Stromal cell of bone marrow (primary cell): ENCODE measurements around the gene GNG14.
"Not testable (repeated sequence)": the region's sequence is repeated elsewhere in the genome, so short reads cannot be mapped to it uniquely, and the experiment has no call there.

Source experiments
- DNase-seq: peaks from one replicate; pipeline ENCODE4 v3.0.0-alpha.2; 2012; ENCODE audit warnings: low read depth

The GNG14 gene

DNA sequence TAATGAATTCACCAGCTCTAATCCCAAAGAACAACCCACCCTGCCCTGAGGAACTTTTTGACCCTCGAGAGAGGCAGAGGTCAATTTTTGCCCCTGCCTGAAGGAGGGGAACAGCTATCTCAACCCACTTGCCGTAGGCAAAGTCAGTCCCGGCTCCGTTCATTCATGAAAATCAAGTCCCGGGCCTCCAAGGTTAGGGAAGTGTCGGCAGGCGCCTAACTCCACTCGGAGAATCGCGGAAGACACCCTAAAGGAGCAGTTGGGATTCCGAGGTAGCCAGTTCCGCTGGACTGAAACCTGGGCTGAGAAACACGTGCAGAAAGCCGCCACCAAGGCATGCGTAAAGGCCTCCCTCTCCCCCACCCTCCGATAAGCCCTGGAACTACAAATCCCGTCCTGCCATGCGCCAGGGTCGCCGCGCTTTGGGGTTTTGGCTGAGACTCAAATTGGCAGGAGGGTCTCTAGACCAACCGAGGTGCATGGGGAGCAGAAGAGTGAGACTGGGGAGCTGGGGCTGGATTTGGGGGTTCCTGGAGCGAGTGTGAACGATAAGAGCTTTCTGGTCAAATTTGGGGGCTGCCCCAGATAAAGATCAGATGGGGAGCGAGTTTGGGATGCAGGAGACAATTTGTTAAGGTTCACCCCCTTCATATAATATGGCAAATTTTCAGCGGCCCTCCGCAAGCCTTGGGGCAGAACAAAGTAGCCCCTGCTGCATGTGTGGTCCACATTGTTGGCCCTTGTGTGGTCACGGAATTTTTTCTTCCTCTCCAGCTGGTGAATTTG, 36.0 kb downstream of the GNG14 start, which contains the start of gene TNPO2:
Gene TNPO2 (minus strand): TSS at position 292 of the 786 bp plus-strand sequence. CDS start 2,955 bp downstream, outside the sequence.
- peak; percentile 31 for DNase-seq

DNA sequence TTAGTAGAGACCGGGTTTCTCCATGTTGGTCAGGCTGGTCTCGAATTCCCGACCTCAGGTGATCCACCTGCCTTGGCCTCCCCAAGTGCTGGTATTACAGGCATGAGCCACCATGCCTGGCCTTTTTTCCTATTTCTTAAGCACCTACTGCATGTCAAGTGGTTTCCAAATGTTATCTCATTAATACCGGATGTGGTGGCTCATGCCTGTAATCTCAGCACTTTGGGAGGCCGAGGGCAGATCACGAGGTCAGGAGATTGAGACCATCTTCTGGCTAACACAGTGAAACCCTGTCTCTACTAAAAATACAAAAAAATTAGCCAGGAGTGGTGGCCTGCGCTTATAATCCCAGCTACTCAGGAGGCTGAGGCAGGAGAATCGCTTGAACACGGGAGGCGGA, 37.8 kb downstream of the GNG14 start:
- not testable (repeated sequence) for DNase-seq

DNA sequence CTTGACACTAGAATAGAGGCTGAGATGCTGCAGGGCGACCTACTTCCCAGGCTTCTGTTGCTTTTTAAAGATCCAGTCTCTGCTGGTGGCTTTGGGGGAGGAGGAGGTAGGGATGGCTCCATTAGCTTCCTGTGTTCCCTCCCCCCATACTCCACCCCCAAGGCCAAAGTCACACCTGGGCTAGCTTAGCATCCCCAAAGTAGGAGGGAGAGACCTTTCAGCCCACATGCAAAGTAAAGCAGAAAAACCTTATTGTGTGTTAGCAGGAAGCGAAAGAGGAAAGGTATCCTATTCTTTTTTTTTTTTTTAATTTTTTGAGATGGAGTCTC, 39.2 kb downstream of the GNG14 start:
- no peak for DNase-seq

DNA sequence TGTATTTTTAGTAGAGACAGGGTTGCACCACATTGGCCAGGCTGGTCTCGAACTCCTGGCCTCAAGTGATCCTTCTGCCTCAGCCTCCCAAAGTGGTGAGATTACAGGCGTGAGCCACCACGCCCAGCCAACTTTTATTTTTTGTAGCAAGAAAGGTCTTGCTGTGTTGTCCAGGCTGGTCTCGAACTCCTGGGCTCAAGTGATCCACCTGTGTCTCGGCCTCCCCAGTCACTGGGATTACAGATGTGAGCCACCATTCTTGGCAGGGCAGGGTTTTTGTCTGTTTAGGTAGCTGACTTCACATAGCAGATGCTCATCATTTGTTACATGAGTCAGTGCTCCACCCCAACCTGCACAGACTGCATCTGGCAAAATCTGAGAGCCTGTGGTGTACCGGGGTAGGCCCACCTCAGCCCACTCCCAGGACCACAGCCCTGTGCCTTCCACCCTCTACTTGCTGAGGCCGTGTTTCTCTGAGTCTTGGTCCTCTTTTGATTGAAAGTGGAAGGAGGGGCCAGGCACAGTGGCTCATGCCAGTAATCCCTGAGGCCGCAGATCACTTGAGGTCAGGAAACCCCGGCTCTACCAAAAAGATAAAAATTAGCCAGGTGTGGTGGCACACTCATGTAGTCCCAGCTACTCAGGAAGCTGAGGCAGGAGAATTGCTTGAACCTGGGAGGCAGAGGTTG, 40.1 kb downstream of the GNG14 start:
- DNase-seq: no peak

DNA sequence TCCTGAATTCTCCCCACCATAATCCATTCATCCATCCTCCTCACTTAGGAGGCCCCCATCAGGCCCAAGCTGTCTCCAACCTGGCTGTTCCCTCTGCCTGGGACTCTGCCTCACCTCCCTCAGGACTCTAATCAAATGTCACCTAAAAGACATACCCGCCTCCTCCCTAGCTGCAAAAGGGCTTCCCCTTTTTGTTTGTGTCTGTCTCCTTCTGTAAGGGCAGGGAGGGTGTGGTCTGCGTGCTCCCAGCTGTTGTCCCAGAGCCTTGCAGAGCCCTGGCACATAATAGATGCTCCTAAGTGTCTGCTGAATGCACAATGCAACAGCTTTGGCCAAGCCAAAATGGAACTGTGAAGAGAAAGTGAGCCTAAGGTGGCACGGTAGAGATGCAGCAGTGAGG, 42.3 kb downstream of the GNG14 start:
- no peak for DNase-seq

DNA sequence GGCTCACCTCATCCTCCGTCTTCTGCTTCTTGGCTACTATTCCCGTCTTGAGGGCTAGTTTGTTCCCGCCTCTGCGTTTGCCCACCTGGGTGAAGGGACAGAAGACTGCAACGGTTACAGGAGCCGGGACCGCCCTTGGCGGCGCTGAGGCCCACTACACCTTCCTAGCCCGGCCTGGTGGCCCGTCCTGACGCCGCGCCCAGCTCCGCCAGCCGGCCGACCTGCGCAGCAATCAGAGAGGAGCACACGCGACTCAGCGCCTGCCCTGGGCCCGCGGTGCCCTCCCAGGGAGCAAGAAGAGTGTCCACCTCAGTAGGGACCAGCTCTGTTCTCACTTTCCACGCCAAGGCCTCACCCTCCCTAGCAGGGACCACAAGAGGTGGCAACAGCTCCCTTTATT, 43.5 kb downstream of the GNG14 start:
- DNase-seq: no peak

DNA sequence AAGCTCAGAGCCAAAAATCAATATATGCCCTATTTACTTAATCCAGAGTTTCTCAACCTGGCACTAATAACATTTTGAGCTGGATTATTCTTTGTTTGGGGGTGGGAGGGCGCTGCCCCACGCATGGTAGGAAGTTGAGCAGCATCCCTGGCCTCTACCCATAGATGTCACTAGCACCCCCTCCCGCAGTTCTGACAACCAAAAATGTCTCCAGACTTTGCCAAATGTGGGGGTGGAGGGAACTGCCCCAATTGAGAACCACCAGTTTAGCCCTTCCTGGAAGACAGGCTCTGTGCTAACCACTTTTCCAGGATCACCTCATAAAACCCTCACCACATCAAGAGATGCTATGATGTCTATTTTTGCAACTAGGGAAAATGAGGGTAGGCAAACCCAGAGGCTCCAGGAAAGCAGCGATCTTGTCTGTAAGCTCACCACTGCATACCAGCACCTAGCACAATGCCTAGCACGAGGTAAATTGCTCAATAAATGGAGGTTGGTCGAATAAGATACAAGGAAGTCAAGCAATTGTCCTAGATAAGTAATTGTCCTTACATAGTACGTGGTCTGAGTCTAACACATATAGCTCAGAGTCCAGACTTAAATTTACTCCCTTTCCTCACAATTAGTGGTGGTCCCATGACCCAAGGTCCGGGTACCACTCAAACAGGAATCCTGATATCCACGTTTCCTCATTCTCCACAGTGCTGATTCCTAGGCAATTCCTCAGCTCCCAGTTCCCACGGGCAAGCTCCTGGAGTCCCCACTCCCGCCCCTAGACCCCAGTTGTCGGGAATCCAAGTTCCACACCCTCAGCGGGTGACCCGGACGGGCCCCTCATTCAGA, 45.8 kb downstream of the GNG14 start:
- peak; percentile 57 for DNase-seq

DNA sequence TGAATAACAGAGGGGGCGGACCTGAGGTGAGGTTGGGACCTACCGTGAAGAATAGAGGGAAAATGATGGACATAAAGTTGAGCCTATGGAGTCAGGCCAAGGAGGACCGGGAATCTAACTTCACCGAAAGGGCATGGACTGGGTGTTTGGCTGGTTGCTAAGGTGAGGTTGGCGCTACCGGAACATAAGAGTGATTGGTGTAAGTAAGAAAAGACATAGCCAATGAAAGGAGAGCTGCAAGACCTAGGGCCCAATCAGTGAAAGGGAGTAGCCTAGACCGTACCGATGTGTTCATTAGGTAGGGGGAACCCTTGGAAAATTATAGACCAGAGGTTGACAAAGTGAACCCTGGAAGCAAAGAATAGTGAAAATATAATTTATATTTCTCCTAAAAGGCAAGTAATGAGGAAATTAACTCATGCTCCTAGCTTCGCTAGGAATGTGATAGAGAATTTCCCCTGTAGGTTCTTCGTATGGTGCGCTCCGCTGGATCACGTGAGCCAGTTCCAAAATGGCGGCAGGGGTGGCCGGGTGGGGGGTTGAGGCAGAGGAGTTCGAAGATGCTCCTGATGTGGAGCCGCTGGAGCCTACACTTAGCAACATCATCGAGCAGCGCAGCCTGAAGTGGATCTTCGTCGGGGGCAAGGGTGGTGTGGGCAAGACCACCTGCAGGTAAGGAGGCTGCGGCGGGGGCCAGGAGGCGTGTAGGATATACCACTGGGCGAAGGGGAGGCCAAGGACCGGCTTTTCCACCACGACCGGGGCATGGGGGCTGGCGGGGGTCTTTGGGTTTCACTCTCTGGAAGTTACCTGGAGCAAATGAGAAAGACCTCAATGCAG, 49.4 kb downstream of the GNG14 start, which contains the start of gene GET3:
Gene GET3 (plus strand): TSS at position 503 of the 840 bp plus-strand sequence. CDS start 9 bp downstream, at position 512.
- peak; percentile 100 for DNase-seq

DNA sequence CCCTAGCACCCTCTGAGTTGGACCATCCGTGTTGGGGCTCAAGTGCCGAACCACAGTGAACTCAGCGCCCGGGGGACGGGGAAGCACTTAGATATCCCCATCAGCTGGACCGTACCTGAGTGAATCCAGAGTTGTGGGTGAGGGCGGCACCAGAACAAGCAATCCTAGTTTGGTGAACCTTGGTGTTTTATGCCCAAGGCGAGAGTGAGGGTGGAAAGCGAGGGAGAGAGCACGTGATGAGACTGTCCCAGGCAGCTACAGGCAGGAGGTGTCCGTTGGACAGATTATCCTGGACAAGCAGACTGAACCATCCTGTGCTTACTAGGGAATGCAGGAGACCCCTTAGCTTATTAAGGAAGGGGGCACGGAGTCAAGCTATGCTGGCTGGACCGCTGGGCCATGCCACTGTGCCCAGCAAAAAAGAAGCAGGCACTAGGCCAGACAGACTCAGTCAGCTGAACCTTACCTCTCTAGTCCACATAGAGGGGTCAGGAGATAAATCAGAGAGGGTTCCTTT, 50.1 kb downstream of the GNG14 start:
- no peak for DNase-seq
